Gastrocnemius medialis (tissue), 4 donors: ENCODE results near the gene KCNQ4.

Experiments used
- CTCF ChIP-seq, 5 experiments: fragments of 450-650 bp in 3 of 5; fragments of 200-600 bp in 2 of 5; sonication (generic) in 2 of 5; IDR thresholded peaks in 4 of 5; conservative IDR thresholded peaks in 1 of 5; 1 replicate in 4 of 5; 2 replicates in 1 of 5; pipeline ENCODE4 v1.5.1; 2016 to 2019; ENCODE audit warnings: antibody characterized with exemption in 5 of 5, mild to moderate bottlenecking in 3 of 5, moderate library complexity in 3 of 5
- POLR2A ChIP-seq, 2 donors: fragments of 450-650 bp; IDR thresholded peaks; one replicate each; pipeline ENCODE4 v1.6.1; 2017; ENCODE audit warnings: antibody characterized with exemption in 2 of 2, mild to moderate bottlenecking in 2 of 2, moderate library complexity in 2 of 2

GRCh38 chr1:40851643-40852042, 68.1 kb downstream of the KCNQ4 start:
- TF ChIP-seq POLR2A (IDR thresholded peaks at IDR 0.05) (no peak), CTCF (IDR thresholded peaks at IDR 0.05 in 4 of 5, conservative IDR thresholded peaks at IDR 0.05 in 1 of 5) (no peak)
